Small intestine (tissue), 7 donors: ENCODE data around the gene CES1. TPM values are rescaled to one million over a fixed set of nuclear protein-coding genes. Genes with fewer than 3 reads are reported as not detected.
"Not testable (repeated sequence)": the region's sequence is repeated elsewhere in the genome, so short reads cannot be mapped to it uniquely, and the experiment has no call there.

Source experiments
- DNase-seq, 2 donors: peaks; one replicate each; pipeline versions ENCODE4 v3.0.0 to v3.0.0-alpha.2; 2013
- FAIRE-seq: peaks from 2 replicates; lab custom pipeline; 2012; peaks lifted over from hg19 to GRCh38; lab: Jason Lieb, UNC
- H3K27ac ChIP-seq, 3 donors: one replicate each; pipeline ENCODE4 v1.5.1; 2013; ENCODE audit warnings: low read length in 2 of 3, mild to moderate bottlenecking in 2 of 3, control low read depth in 1 of 3, inconsistent platforms in 1 of 3, low read depth in 1 of 3, moderate library complexity in 1 of 3
- H3K27me3 ChIP-seq, 3 donors: one replicate each; pipeline ENCODE4 v1.6.1; 2013; ENCODE audit warnings: low read length in 3 of 3, inconsistent platforms in 1 of 3; ENCODE audit not compliant: control insufficient read depth in 3 of 3, insufficient read depth in 3 of 3
- H3K36me3 ChIP-seq, 3 donors: one replicate each; pipeline ENCODE4 v1.6.1; 2013; ENCODE audit warnings: low read length in 3 of 3, inconsistent platforms in 1 of 3, low read depth in 1 of 3, mild to moderate bottlenecking in 1 of 3, moderate library complexity in 1 of 3; ENCODE audit not compliant: control insufficient read depth in 3 of 3, insufficient read depth in 2 of 3
- H3K4me1 ChIP-seq, 3 donors: one replicate each; pipeline ENCODE4 v1.6.1; 2013; ENCODE audit warnings: low read length in 2 of 3, inconsistent platforms in 1 of 3, low read depth in 1 of 3, mild to moderate bottlenecking in 1 of 3, moderate library complexity in 1 of 3; ENCODE audit not compliant: control insufficient read depth in 3 of 3, insufficient read depth in 2 of 3
- H3K4me3 ChIP-seq, 3 donors: one replicate each; pipeline ENCODE4 v1.5.1; 2013; ENCODE audit warnings: low read length in 3 of 3, control low read depth in 1 of 3, inconsistent platforms in 1 of 3, low read depth in 1 of 3, mild to moderate bottlenecking in 1 of 3, moderate library complexity in 1 of 3
- H3K9me3 ChIP-seq, 2 donors: one replicate each; pipeline ENCODE4 v1.6.1; 2013; ENCODE audit warnings: low read depth in 1 of 2, low read length in 1 of 2; ENCODE audit not compliant: control insufficient read depth in 2 of 2, insufficient read depth in 1 of 2
- WGBS, 3 donors: extraction: QIAGEN DNeasy Blood & Tissue Kit; methylation state at CpG; one replicate each; pipeline ENCODE4 v1.1.7; 2013; 5-methylcytosine and 5-hydroxymethylcytosine counted together
- polyA plus RNA-seq, 4 donors: library from polyadenylated mRNA; stranded (reverse) in 3 of 4; unstranded in 1 of 4; fragments of 200-250 nt in 3 of 4; fragments of 120-200 nt in 1 of 4; gene quantifications; one replicate each; pipeline versions ENCODE4 v1.2.1 to v1.2.3, GENCODE V29; 2013
- donor health status: healthy with polysubstance abuse.
- donor health status: control.
- donor health status: control.
- donor health status: Bipolar disorder and iron deficiency.
- donor health status: healthy.

The CES1 gene
- polyA plus RNA-seq, 4 donors = 3.1 to 34.3 (median 13.3) TPM

DNA sequence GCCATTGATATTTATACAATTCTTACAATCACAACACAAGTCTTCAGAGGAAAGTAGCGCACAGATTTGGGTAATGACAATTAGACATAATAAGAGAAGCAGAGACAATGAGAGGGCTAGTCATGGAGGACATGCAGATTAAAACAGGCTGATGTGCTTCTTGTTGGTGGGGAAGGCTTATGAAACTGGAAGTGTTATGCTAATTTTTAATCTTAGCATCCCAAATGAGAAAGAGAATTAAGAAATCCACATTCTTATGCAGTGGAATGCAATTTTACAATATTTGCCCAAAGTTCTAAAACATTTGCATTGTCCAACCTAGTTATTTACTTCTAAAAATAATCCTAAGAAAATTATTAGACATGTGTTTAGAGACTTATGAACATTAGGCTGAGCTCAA lies 24.6 kb downstream of the CES1 start:
- FAIRE-seq, DNase-seq, H3K27ac ChIP-seq, H3K36me3 ChIP-seq, H3K27me3 ChIP-seq, H3K4me1 ChIP-seq, H3K4me3 ChIP-seq, H3K9me3 ChIP-seq: not testable (repeated sequence)
- WGBS, 3 donors = no CpG with 5 or more reads among the region's 1 CpG

- not testable (repeated sequence) for FAIRE-seq, H3K27ac ChIP-seq, H3K36me3 ChIP-seq, H3K27me3 ChIP-seq, H3K4me1 ChIP-seq, H3K4me3 ChIP-seq, DNase-seq, H3K9me3 ChIP-seq
- no CpG with 5 or more reads among the region's 6 CpGs for WGBS, 3 donors
These were observed 27.8 kb downstream of the CES1 start for GRCh38 chr16:55805104-55805503.

DNA sequence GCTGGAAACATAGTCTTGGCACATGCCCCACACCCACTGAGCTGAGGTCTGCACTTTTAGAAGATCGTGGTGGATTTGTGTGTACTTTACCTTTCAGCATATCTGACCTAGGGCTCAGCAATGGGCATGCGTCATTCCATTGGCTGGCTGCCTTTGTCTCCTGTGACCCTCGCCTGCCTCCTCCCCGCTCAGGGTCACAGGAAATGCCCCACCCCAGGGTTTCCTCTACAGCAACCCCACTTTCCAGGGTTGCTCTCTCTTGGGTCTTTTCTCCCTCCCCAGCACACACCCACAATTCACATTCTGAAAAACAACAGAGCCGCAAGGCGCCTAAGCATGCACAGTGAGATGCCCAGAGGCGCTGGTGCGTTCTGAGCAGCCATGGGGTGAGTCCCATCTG lies 29.2 kb downstream of the CES1 start:
- not testable (repeated sequence) for H3K27me3 ChIP-seq, H3K27ac ChIP-seq, H3K9me3 ChIP-seq, H3K36me3 ChIP-seq, FAIRE-seq, H3K4me1 ChIP-seq, DNase-seq, H3K4me3 ChIP-seq
- no CpG with 5 or more reads among the region's 8 CpGs for WGBS, 3 donors

GRCh38 chr16:55792934-55793374 lies 39.9 kb downstream of the CES1 start:
- no CpG with 5 or more reads among the region's 11 CpGs for WGBS, 3 donors
- DNase-seq, H3K27ac ChIP-seq, H3K4me3 ChIP-seq, H3K36me3 ChIP-seq, H3K9me3 ChIP-seq, H3K27me3 ChIP-seq, H3K4me1 ChIP-seq, FAIRE-seq: not testable (repeated sequence)

- FAIRE-seq, H3K27me3 ChIP-seq, H3K27ac ChIP-seq, H3K4me1 ChIP-seq, H3K4me3 ChIP-seq, H3K36me3 ChIP-seq, DNase-seq, H3K9me3 ChIP-seq: not testable (repeated sequence)
- no CpG with 5 or more reads among the region's 6 CpGs for WGBS, 3 donors
These were observed 41.4 kb downstream of the CES1 start for GRCh38 chr16:55791512-55791911.

DNA sequence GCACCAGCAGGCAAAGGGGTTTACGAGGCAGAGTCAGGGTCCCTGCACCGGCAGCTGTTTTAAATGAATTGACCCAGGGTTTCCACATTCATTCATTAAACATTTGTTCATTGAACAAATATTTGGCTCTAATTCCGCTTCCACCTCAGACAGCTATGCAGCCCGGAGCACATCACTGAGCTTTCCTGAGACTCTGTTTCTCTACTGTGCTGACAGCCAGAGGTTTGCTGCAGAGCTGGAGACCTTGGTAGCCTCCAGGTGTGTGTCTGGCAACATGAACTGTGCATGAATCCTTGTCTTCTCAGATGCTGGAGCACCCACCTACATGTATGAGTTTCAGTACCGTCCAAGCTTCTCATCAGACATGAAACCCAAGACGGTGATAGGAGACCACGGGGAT lies 42.7 kb downstream of the CES1 start:
- not testable (repeated sequence) for H3K27ac ChIP-seq, H3K4me3 ChIP-seq, FAIRE-seq, DNase-seq, H3K36me3 ChIP-seq, H3K27me3 ChIP-seq, H3K4me1 ChIP-seq, H3K9me3 ChIP-seq
- 71 to 77% (median 73%) methylated on average over 2 of the region's 7 CpGs for WGBS, 3 donors

GRCh38 chr16:55782793-55783091 lies 50.2 kb downstream of the CES1 start:
- DNase-seq, H3K27ac ChIP-seq, H3K36me3 ChIP-seq, H3K4me1 ChIP-seq, H3K9me3 ChIP-seq, H3K27me3 ChIP-seq, H3K4me3 ChIP-seq, FAIRE-seq: not testable (repeated sequence)
- 0 to 51% methylated on average over 1 to 4 of the region's 6 CpGs; no CpG with 5 or more reads in 1 of the 3 donors for WGBS, 3 donors

GRCh38 chr16:55782091-55782792 lies 50.7 kb downstream of the CES1 start:
- H3K36me3 ChIP-seq, H3K4me1 ChIP-seq, H3K9me3 ChIP-seq, H3K27me3 ChIP-seq, H3K4me3 ChIP-seq, H3K27ac ChIP-seq: not testable (repeated sequence)
- 11 to 50% (median 22%) methylated on average over 6 of the region's 6 CpGs for WGBS, 3 donors
- DNase-seq (peak; percentile 29 to 67), FAIRE-seq (peak; percentile 74)

DNA sequence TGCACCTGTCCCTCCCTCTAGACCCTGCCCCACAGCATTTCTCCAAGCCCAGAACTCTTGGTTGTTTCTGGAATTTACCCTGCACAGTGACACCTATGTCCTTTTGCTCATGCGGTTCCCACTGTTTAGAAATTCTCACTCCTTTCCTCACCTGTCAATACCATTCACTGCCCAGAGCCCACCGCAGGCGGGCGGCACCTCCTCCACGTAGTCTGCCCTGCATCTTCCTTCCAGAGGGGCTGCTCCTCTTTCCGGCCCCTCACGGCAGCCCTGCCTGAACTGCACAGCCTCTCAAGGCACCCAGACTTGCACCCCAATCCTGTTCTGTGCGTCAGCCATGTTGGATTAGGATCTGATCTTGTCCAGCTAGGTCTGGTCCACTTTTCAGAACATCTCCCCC lies 51.4 kb downstream of the CES1 start:
- H3K27ac ChIP-seq, H3K9me3 ChIP-seq, DNase-seq, H3K36me3 ChIP-seq, H3K4me3 ChIP-seq, H3K27me3 ChIP-seq, H3K4me1 ChIP-seq, FAIRE-seq: not testable (repeated sequence)
- WGBS, 3 donors = 81 to 93% (median 89%) methylated on average over 7 to 8 of the region's 8 CpGs
